ENCODE results near the gene XPO5.

DNA sequence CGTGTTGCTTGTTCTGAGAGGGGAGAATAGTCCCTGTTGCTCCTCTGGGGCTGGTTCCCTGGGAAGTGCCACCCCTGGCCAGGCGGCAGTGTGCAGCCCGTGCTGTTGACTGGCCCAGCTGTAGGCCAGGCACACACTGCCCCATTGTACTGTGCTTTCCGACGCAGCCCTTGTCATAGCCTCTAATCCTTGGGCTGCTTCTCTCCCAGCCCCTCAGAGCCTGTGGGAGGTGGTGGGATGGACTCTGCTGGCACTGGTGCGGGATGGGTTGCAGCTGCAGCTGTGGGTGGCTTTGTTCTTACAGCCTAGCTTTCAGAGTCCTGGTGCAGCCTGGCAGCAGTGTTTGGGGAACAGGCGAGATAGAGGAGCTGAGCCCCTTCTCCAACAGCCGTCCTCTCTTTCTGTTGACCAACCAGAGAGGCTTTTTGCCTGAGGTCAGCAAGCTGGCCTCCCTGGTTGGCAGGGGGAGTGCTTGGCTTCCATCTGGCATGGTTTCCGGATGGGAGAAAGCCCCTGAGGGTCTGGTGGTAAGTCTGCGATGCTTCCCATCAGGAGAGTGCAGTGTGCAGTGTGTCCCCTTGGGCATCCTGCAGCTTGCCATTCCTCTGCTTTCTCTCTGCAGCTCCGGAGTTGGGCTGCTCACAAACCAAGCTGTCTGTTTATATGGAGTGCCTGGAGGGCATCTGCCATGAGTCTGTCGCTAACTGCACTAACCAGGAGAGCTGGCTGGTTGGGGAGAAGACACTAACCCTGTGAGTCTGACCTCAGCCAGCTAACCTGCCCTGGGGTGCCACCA, 86.4 kb downstream of the XPO5 start:
- TF ChIP-seq, protein P1, sequence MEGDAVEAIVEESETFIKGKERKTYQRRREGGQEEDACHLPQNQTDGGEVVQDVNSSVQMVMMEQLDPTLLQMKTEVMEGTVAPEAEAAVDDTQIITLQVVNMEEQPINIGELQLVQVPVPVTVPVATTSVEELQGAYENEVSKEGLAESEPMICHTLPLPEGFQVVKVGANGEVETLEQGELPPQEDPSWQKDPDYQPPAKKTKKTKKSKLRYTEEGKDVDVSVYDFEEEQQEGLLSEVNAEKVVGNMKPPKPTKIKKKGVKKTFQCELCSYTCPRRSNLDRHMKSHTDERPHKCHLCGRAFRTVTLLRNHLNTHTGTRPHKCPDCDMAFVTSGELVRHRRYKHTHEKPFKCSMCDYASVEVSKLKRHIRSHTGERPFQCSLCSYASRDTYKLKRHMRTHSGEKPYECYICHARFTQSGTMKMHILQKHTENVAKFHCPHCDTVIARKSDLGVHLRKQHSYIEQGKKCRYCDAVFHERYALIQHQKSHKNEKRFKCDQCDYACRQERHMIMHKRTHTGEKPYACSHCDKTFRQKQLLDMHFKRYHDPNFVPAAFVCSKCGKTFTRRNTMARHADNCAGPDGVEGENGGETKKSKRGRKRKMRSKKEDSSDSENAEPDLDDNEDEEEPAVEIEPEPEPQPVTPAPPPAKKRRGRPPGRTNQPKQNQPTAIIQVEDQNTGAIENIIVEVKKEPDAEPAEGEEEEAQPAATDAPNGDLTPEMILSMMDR (IDR thresholded peaks at IDR 0.05), result no peak
- TF ChIP-seq POLR2A (IDR thresholded peaks at IDR 0.05) (no peak), POLR2AphosphoS5 (IDR thresholded peaks at IDR 0.05) (no peak)

Measured in suprapubic skin (tissue), 4 donors.